ACHN (cell line): Measurements from ENCODE around the gene PCNX2.

Experiments used
- DNase-seq: peaks from one replicate; pipeline ENCODE4 v3.0.0-alpha.2; 2015
- in situ Hi-C: cut with HindIII; loops from 2 replicates; pipeline ENCODE4 v1.10.0; 2017; ENCODE audit warnings: low sequenced_read_pairs, low pct_ligation_motif_present, low pct_unique_long_range_greater_than_20kb

PCNX2 gene

GRCh38 chr1:232950197-232951176, 345.0 kb downstream of the PCNX2 start, which contains the start of gene NTPCR:
Gene NTPCR, plus strand, starts transcription at chr1:232950611. Its CDS starts 100 bp downstream, at chr1:232950711.
- DNase-seq = peak; percentile 93
- in situ Hi-C loops = no loop called here

DNA sequence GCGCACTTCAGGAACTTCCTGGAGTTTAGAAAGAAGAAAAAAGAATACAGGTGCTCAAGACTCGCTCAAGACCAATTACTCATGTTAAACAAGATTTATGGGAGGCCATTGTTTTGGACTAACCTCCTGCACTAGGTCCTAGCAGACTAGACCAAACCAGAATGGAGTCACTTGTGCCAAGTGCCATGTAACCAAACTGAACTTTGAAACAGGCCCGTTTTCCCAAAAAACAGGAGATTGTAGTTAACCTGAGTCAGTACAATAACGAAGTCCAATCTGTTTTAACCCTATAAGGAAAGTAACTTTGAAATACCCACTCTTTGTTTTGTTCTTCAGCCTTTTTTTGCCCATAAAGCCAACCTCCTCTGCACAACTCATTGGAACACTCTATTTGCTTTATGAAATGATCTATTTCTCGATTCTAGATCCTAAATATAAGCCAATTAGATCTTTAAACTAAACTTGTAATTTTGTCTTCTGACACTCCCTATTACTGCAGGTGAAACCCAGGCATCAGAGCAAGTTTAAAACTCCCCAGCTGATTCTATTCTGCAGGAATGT, 345.8 kb downstream of the PCNX2 start:
- in situ Hi-C loops = no loop called here
- no peak for DNase-seq

DNA sequence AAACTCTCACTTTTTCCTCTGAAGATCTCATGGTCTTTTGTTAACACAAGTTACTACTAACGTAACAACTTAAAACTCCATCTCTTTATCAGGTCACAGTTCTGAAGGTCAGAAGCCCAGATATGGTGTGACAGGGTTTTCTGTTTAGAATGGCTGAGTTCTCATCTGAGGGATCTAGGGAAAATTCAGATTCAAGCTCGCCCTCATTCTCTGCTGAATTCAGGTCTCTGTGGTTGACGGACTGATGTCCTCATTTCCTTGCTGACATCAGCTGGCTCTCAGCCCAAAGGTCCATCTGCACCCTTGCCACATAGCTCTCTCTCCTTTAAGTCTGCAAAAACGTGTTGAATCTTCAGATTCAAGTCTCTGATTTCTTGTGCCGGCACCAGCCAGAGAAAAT, 351.2 kb downstream of the PCNX2 start:
- DNase-seq = no peak
- in situ Hi-C loops = no loop called here

DNA sequence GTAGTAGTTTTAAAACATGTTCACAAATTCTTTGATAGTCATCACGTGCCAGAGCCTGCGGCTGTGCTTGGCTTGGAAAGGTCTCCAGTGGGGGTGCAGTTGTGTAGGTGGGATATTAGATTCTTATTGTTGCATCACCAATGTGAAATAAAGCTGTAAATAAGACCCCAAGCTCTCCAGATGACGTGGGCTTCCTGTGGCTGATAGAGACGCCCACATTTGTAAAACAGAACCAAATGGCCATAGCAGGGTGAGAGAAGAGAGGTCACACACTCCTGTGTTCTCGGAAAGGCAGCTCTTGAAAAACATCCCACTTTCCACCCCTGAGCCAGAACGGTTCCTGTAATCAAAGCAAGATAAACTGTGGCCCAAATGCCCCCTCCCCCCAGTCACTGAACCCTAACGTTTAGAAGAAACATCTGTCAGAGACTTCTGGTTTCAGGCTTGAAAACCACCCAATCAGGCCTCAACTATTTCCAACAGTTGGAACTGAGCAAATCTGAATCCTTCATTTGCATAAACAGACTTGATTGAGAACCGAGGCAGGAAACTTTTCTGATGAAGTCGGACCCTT, 351.8 kb downstream of the PCNX2 start:
- in situ Hi-C loops = no loop called here
- no peak for DNase-seq

GRCh38 chr1:232942413-232943294, 352.9 kb downstream of the PCNX2 start:
- no peak for DNase-seq

DNA sequence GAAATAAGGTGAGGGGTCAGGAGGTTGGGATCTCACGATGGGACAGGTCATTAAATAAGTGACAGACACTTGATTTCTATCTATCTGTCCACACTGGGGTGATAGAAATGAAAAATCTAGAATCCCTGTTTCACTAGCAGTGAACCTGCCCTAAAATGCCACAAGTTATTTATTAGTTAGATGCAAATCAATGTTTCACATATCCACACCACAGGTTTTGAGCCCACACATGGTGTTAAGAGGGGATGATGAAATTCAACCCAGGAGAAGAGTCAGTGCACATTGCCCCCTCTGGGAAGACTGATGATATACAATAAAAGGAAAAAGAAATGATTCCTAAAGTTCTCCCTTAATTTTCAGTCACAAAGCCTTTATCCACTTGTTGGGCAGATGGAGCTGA, 355.3 kb downstream of the PCNX2 start:
- in situ Hi-C loops = no loop called here
- no peak for DNase-seq

More at GRCh38 chr1:232942413-232943294, 352.9 kb downstream of the PCNX2 start:
- in situ Hi-C loops = no loop called here

DNA sequence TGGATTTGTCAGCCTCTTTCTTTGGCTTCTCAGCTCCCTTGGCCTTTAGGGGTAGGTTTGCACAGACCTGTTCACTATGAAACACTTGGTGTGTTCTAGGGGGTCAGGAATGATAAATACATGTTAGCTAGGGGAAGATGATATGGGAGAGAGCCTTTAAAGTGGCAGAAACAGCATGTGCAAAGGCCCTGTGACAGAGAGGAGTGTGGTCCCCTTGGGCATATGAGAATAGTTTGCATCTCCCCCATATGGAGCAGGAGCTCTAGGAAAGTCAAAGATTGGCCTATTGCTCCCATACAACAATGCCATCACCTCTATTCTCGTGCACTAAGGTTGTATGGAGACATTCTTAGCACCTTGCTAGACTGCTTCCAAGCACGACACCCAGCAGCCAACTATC, 355.8 kb downstream of the PCNX2 start:
- DNase-seq = no peak
- in situ Hi-C loops = no loop called here

DNA sequence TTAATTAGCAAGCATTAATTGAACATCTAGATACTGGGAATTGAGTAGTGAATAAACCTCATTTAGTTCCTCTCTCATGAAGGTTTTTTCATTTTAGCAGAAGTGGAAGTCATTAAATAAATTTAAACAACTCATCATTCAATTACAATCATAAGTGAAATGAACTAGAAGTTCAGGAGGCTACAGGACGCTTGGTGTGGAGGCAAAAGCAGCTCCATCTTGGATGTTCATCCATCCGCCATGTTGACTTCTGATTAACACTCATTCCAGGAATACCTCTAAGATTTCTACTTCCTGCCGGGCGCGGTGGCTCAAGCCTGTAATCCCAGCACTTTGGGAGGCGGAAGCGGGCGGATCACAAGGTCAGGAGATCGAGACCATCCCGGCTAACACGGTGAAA, 356.6 kb downstream of the PCNX2 start:
- in situ Hi-C loops = no loop called here
- DNase-seq = no peak

- no peak for DNase-seq
- in situ Hi-C loops = no loop called here
Observed at GRCh38 chr1:232937741-232938375, 357.7 kb downstream of the PCNX2 start.

DNA sequence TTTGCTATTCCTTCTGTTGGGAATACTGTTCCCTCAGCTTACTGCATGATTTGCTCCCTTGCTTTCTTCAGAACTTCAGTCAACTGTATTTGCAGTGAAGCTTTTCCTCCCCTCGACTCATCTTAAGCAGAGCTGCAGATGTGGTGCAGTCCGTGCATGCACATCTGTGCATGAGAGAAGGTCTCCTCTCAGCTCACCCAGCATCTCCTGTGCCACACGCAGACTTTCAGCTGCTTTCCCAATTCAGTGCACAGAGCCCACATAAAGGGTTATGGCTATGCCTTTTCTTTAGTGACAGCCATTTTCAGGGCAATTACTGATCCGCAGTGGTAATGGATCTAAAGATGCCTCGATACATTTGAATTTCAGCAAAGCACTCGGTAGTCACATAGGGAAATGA, 358.6 kb downstream of the PCNX2 start:
- DNase-seq = no peak
- in situ Hi-C loops = no loop called here
